Ascending aorta (tissue), 2 donors: Measurements from ENCODE around the gene HLA-DOA. TPM values are rescaled to one million over a fixed set of nuclear protein-coding genes. Genes with fewer than 3 reads are reported as not detected.
A peak's percentile ranks its signal among the peaks of the same experiment; 100 is the strongest.

ENCODE experiments used
- DNase-seq, 2 donors: peaks; one replicate each; pipeline ENCODE4 v3.0.0-alpha.2; 2019; ENCODE audit warnings: low spot score in 2 of 2
- H3K27ac ChIP-seq, 2 donors: fragments of 200-600 bp; sonication (generic); one replicate each; pipeline ENCODE4 v1.5.1; 2016 to 2017; ENCODE audit warnings: mild to moderate bottlenecking in 1 of 2
- H3K27me3 ChIP-seq: fragments of 200-600 bp; sonication (generic); one replicate; pipeline ENCODE4 v1.5.1; 2017
- H3K36me3 ChIP-seq, 2 donors: fragments of 200-600 bp; sonication (generic); one replicate each; pipeline ENCODE4 v1.5.1; 2016
- H3K4me1 ChIP-seq, 2 donors: fragments of 200-600 bp; sonication (generic); one replicate each; pipeline ENCODE4 v1.5.1; 2016 to 2017; ENCODE audit warnings: mild to moderate bottlenecking in 1 of 2
- H3K4me3 ChIP-seq, 2 donors: fragments of 200-600 bp; sonication (generic); one replicate each; pipeline ENCODE4 v1.5.1; 2016 to 2017; ENCODE audit warnings: mild to moderate bottlenecking in 1 of 2
- H3K9me3 ChIP-seq, 2 donors: fragments of 200-600 bp; sonication (generic); one replicate each; pipeline ENCODE4 v1.5.1; 2016
- intact Hi-C: fragments of 100-400 bp; cut with DNase I; formaldehyde crosslinking; loops from one replicate; pipeline ENCODE4 v1.15.1; 2023
- total RNA-seq: library from RNA; depleted of rRNA; stranded (reverse); fragments of >200 nt; gene quantifications from one replicate; pipeline ENCODE4 v1.1.0, GENCODE V29; 2016
- TF ChIP-seq, protein P1 (sequence below), 3 experiments: fragments of 200-600 bp in 2 of 3; fragments of 450-650 bp in 1 of 3; sonication (generic) in 2 of 3; IDR thresholded peaks; one replicate each; pipeline ENCODE4 v1.5.1; 2016 to 2019; ENCODE audit warnings: antibody characterized with exemption in 3 of 3, mild to moderate bottlenecking in 1 of 3, moderate library complexity in 1 of 3

HLA-DOA gene
- total RNA-seq, 1 donor from 2014 or later = 358 TPM

DNA sequence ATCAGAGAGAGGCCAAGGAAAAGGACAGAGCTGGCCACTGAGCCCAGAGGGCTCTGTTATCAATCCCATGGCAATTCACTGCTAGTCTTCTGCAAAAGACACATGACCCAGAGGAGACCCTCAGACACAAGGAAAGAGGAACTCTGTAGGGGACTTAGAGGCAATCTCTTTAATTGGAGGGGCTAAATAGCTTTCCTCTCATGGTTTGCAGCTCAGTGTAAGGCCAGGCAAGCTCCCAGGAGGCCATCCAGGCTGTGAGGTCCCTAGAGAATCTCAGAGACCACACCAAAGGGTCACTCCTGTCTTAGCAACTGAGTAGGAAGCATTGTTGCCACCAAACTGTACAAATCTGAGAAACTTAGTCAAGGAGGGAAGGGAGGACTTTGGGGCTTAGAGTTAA, 10.0 kb upstream of the HLA-DOA start:
- H3K36me3 ChIP-seq = no peaks in the 10 kb centered on the region
- DNase-seq = no peak
- H3K4me1 ChIP-seq = peaks cover 4 to 10% of the 10 kb centered on the region in 2 donors
- H3K27me3 ChIP-seq = no peaks in the 10 kb centered on the region
- no peaks in the 10 kb centered on the region for H3K9me3 ChIP-seq
- intact Hi-C loops = loop anchor here (5.0 kb wide), 1 partner anchor 63 kb away; no protein-coding TSS in a partner anchor
- TF ChIP-seq, protein P1, sequence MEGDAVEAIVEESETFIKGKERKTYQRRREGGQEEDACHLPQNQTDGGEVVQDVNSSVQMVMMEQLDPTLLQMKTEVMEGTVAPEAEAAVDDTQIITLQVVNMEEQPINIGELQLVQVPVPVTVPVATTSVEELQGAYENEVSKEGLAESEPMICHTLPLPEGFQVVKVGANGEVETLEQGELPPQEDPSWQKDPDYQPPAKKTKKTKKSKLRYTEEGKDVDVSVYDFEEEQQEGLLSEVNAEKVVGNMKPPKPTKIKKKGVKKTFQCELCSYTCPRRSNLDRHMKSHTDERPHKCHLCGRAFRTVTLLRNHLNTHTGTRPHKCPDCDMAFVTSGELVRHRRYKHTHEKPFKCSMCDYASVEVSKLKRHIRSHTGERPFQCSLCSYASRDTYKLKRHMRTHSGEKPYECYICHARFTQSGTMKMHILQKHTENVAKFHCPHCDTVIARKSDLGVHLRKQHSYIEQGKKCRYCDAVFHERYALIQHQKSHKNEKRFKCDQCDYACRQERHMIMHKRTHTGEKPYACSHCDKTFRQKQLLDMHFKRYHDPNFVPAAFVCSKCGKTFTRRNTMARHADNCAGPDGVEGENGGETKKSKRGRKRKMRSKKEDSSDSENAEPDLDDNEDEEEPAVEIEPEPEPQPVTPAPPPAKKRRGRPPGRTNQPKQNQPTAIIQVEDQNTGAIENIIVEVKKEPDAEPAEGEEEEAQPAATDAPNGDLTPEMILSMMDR (IDR thresholded peaks at IDR 0.05) = no peak
- peak overlapping the region; percentile 63 to 87 for H3K27ac ChIP-seq
- H3K4me3 ChIP-seq = peak overlapping the region; percentile 44 to 52

GRCh38 chr6:33018904-33019303, 9.5 kb upstream of the HLA-DOA start:
- intact Hi-C loops = loop anchor here (5.0 kb wide), 1 partner anchor 63 kb away; no protein-coding TSS in a partner anchor
- H3K9me3 ChIP-seq = no peaks in the 10 kb centered on the region
- H3K27ac ChIP-seq = peak overlapping the region; percentile 63 to 87
- H3K36me3 ChIP-seq = no peaks in the 10 kb centered on the region
- peak; percentile 48 to 86 for DNase-seq
- TF ChIP-seq, protein P1 (IDR thresholded peaks at IDR 0.05) = no peak
- peaks cover 4 to 10% of the 10 kb centered on the region in 2 donors for H3K4me1 ChIP-seq
- no peaks in the 10 kb centered on the region for H3K27me3 ChIP-seq
- peak overlapping the region; percentile 44 to 52 for H3K4me3 ChIP-seq

DNA sequence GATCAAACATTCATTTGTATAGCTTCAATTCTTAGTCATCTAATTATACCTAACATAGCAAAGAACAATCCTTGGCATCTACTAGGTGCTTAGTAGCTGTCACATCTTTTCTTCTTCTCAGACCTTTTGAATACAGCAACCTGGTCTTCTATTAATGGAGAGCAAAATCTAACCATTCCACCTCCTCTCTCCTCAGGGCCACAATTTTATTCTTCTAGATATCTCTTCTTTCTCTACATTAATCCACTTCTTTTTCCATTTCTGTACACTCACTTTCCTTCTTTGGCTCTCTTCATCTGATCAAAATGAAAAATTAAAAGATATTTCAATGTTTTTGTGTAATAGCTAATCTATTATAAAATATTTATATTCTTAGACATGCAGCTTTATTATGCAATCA, 9.0 kb upstream of the HLA-DOA start:
- H3K27ac ChIP-seq = peak overlapping the region; percentile 63 to 87
- intact Hi-C loops = loop anchor here (5.0 kb wide), 1 partner anchor 64 kb away; no protein-coding TSS in a partner anchor
- TF ChIP-seq, protein P1 (IDR thresholded peaks at IDR 0.05) = no peak
- peak overlapping the region; percentile 44 to 52 for H3K4me3 ChIP-seq
- H3K36me3 ChIP-seq = no peaks in the 10 kb centered on the region
- no peaks in the 10 kb centered on the region for H3K9me3 ChIP-seq
- H3K27me3 ChIP-seq = no peaks in the 10 kb centered on the region
- H3K4me1 ChIP-seq = peaks cover 4 to 10% of the 10 kb centered on the region in 2 donors
- no peak for DNase-seq

GRCh38 chr6:33017694-33018353, 8.4 kb upstream of the HLA-DOA start:
- H3K4me3 ChIP-seq = no peak overlapping the region
- H3K36me3 ChIP-seq = no peaks in the 10 kb centered on the region
- H3K27ac ChIP-seq = peak overlapping the region; percentile 63 to 87
- intact Hi-C loops = loop anchor here (5.0 kb wide), 1 partner anchor 64 kb away; no protein-coding TSS in a partner anchor
- peaks cover 4 to 10% of the 10 kb centered on the region in 2 donors for H3K4me1 ChIP-seq
- DNase-seq = no peak
- TF ChIP-seq, protein P1 (IDR thresholded peaks at IDR 0.05) = no peak
- H3K9me3 ChIP-seq = no peaks in the 10 kb centered on the region
- H3K27me3 ChIP-seq = no peaks in the 10 kb centered on the region

GRCh38 chr6:33017018-33017417, 7.6 kb upstream of the HLA-DOA start:
- Histone ChIP-seq H3K4me3 (no peak overlapping the region), H3K9me3 (no peaks in the 10 kb centered on the region), H3K27me3 (no peaks in the 10 kb centered on the region), H3K36me3 (no peaks in the 10 kb centered on the region), H3K4me1 (peaks cover 4 to 10% of the 10 kb centered on the region in 2 donors), H3K27ac (no peak overlapping the region)
- intact Hi-C loops = loop anchor here (5.0 kb wide), 1 partner anchor 65 kb away; no protein-coding TSS in a partner anchor
- DNase-seq = no peak
- TF ChIP-seq, protein P1 (IDR thresholded peaks at IDR 0.05) = no peak
